GM20000 (cell line): Measurements from ENCODE around the gene ANO10.
"Not testable (repeated sequence)": the region's sequence is repeated elsewhere in the genome, so short reads cannot be mapped to it uniquely, and the experiment has no call there.

Experiments
- DNase-seq: peaks from one replicate; pipeline ENCODE4 v3.0.0; 2012; ENCODE audit warnings: low spot score
- CTCF ChIP-seq: IDR thresholded peaks from 2 replicates; pipeline ENCODE4 v1.5.1; 2012; ENCODE audit warnings: mild to moderate bottlenecking, control low read depth; ENCODE audit errors: extremely low read depth, missing control alignments

ANO10 gene

GRCh38 chr3:43522727-43523362, 99.0 kb downstream of the ANO10 start:
- no peak for TF ChIP-seq CTCF
- DNase-seq = no peak

- no peak for DNase-seq
Observed at GRCh38 chr3:43521941-43522340, 99.9 kb downstream of the ANO10 start.

GRCh38 chr3:43518515-43518914, 103.3 kb downstream of the ANO10 start:
- not testable (repeated sequence) for DNase-seq

More at GRCh38 chr3:43521941-43522340, 99.9 kb downstream of the ANO10 start:
- no peak for TF ChIP-seq CTCF

- no peak for DNase-seq
- no peak for TF ChIP-seq CTCF
Observed at GRCh38 chr3:43515970-43516635, 105.7 kb downstream of the ANO10 start.

GRCh38 chr3:43515208-43515917, 106.4 kb downstream of the ANO10 start:
- no peak for DNase-seq

GRCh38 chr3:43512754-43513404, 108.9 kb downstream of the ANO10 start:
- TF ChIP-seq CTCF = no peak
- DNase-seq = no peak

More at GRCh38 chr3:43515208-43515917, 106.4 kb downstream of the ANO10 start:
- no peak for TF ChIP-seq CTCF

GRCh38 chr3:43506644-43507043, 115.2 kb downstream of the ANO10 start:
- no peak for DNase-seq
- no peak for TF ChIP-seq CTCF
